Activated CD4-positive, CD25-positive, alpha-beta regulatory T cell treated with anti-CD3 and anti-CD28 coated beads, Interleukin-2, amount 50 U/mL, for 16 hours (primary cell): Measurements from ENCODE around the gene KRTAP19-6.
"Not testable (repeated sequence)": the region's sequence is repeated elsewhere in the genome, so short reads cannot be mapped to it uniquely, and the experiment has no call there.

ENCODE experiments used
- DNase-seq: peaks from one replicate; pipeline ENCODE4 v3.0.0-alpha.2; 2020; ENCODE audit warnings: low read depth, low spot score

The KRTAP19-6 gene

GRCh38 chr21:30541764-30542163 is at the start of gene KRTAP19-6:
TSS of gene KRTAP19-6 (minus strand) at chr21:30541864. CDS start at chr21:30541833, 31 bp downstream.
- no peak for DNase-seq

- no peak for DNase-seq
Observed at GRCh38 chr21:30590297-30590696, 48.6 kb upstream of the KRTAP19-6 start, which contains the start of gene KRTAP22-2. TSS of gene KRTAP22-2 (minus strand) at chr21:30590397.

GRCh38 chr21:30582870-30583269 is 41.2 kb upstream of the KRTAP19-6 start:
- DNase-seq = no peak

GRCh38 chr21:30580132-30580531 is 38.5 kb upstream of the KRTAP19-6 start:
- DNase-seq = no peak

GRCh38 chr21:30579346-30579745 is 37.7 kb upstream of the KRTAP19-6 start:
- no peak for DNase-seq

DNA sequence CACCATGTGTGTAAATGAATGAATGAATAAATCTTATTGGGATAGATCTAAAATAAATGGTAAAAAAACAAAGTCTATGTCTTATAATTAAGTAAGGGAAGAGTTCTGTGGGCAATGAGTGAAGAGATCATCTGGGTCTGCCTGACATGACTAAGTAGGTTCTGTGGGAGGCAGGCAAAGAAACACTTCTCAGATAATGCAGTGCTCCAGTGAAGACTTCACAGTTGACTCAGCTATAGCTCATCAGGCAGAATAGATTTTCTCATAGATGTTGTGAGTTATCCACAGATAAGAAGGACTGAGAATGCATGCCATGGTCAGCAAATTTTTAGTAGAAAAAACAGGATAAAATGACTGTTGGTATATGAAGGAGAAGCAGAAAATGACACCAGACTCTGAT is 36.1 kb upstream of the KRTAP19-6 start:
- DNase-seq = no peak

- no peak for DNase-seq
Observed at GRCh38 chr21:30567617-30568016, 26.0 kb upstream of the KRTAP19-6 start.

DNA sequence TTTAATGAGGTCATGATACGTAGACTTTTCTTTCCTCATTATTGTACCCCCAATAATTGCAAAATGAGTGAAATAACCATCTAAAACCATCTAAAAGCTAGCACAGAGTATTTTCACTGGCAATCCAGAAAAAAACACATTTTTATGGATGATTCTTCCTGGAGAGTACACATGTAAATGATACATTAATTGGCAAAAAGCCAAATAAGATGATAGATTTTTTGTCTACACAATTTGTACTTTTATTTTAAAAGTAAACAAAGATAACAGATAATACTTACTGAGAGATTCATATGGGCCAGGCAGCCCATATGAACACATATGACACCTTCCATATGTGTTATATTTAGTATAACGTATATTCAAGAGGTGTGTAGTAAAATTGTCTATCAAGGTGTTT is 22.0 kb upstream of the KRTAP19-6 start:
- no peak for DNase-seq

DNA sequence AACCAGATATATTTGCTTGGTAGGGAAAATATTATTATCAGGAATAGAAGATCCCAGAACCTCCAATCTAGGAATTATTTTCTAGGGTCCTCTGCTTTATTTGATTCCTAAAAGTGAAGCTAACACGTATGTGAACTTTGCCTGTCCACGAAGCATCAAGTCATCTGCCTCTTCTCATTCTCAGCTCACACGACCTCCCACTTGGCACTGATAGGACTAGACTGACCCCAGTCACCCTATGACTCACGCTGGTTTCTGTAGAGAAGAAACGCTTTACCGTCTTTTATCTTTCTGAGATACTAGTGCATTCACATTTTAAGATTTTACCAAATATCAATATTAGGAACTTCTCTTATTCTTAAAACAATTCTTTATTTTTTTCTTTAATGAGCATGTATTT is 21.4 kb upstream of the KRTAP19-6 start:
- no peak for DNase-seq

GRCh38 chr21:30561957-30562356 is 20.3 kb upstream of the KRTAP19-6 start:
- no peak for DNase-seq

- no peak for DNase-seq
Observed at GRCh38 chr21:30561264-30561895, 19.7 kb upstream of the KRTAP19-6 start, which contains the start of gene KRTAP19-7. TSS of gene KRTAP19-7 (minus strand) at chr21:30561314. CDS start at chr21:30561289, 25 bp downstream.

DNA sequence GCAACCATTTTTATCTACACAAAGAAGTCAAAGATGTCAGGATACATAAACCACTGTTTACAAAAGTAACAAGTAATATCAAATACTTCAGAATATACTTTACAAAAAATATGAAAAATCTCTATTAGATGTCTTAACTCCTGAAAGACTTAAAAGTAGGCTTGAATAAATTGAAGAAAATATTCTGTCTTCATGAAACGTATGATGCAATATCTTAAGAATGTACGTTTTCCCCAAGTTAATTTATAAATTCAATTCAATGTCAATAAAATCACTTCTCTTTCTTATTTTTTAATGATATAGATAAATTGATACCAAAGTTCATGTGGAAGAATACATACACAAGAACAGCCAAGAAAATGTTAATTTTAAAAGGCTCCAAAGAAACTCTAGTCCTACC is 13.4 kb upstream of the KRTAP19-6 start:
- no peak for DNase-seq

- DNase-seq = no peak
Observed at GRCh38 chr21:30552782-30553181, 11.1 kb upstream of the KRTAP19-6 start.

DNA sequence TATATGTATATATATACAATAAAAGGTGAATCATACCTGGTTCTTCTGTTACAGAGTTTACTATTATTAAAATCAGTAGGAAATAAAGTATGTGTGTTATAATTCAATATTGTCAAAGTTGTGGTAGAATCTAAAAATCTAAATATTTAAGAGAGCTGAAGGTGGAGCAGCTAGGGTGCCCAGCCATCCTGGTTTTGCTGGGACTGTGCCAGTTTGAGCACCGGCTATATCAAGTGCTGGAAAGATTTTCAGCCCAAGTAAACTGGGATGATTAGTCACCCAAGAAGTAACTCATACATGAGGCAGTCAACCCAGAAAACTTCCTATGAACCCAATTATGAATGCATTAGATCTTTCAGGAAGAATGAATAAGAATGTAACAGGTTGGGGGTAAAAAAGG is 22.8 kb downstream of the KRTAP19-6 start:
- DNase-seq = no peak

DNA sequence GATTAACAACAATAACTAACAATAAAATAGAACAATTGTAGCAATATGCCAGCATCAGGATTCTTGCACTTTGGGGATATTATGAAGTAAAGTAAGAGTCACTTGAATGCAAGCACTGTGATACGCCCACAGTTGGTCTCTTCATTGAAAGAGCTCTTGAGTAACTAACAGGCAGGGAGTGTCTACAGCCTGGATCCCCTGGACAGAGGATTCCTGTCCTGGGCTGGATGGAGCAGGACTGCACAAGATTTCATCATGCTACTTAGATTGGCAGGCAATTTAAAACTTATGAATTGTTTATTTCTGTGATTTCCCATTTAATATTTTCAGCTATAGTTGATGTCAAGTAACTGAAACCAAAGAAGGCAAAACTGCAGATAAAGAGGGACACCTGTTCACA is 26.0 kb downstream of the KRTAP19-6 start:
- no peak for DNase-seq

GRCh38 chr21:30505621-30506205 is 36.0 kb downstream of the KRTAP19-6 start:
- DNase-seq = not testable (repeated sequence)

DNA sequence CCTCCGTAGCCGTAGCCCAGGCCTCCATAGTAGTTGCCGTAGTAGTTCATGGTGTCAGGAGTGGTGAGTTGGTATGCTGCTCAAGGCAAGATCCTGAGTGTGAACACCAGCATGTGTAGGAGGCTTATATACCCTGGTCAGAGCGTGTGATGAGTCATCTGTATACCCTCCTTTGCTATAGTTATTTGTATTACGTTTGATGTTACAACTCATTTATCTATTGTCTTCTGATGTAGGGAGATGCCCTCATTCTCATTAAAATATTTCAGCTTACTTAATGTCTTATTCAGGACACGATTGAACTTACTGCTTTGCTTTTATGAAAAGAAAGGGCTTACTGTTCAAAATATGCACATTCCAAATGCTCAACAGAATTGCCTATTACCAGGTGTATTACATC is 39.6 kb downstream of the KRTAP19-6 start, which contains the start of gene KRTAP19-5:
Gene KRTAP19-5 (minus strand): TSS at position 101 of the 400 bp plus-strand sequence. CDS start 51 bp downstream, at position 50.
- DNase-seq = no peak

DNA sequence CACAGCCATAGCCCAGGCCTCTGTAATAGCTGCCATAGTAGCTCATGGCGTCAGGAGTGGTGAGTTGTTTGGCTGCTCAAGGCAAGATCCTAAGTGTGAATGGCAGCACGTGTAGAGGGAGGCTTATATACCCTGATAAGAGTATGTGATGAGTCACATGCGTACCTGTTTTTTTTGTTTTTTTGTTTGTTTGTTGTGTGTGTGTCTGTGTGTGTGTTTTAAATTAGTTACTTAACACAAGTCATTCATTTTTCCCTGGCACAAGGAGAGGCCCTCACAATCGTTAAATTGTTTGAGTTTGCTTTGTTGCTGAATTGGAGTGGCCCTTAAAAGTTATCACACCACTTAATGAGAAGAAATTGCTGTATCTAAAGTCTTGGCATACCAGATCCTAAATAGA is 44.6 kb downstream of the KRTAP19-6 start, which contains the start of gene KRTAP19-4:
Gene KRTAP19-4 (minus strand): TSS at position 101 of the 400 bp plus-strand sequence. CDS start 55 bp downstream, at position 46.
- no peak for DNase-seq

- no peak for DNase-seq
Observed at GRCh38 chr21:30491963-30492428, 49.7 kb downstream of the KRTAP19-6 start, which contains the start of gene KRTAP19-3. TSS of gene KRTAP19-3 (minus strand) at chr21:30492013. CDS start at chr21:30491957, 56 bp downstream.
